Kidney tubule cell (primary cell): Measurements from ENCODE around the gene RAB12.
"Not testable (repeated sequence)": the region's sequence is repeated elsewhere in the genome, so short reads cannot be mapped to it uniquely, and the experiment has no call there.

Source experiments
- DNase-seq: peaks from one replicate; pipeline ENCODE4 v3.0.0-alpha.2; 2018; ENCODE audit warnings: low spot score

RAB12 gene

GRCh38 chr18:8611916-8612576 is 2.8 kb downstream of the RAB12 start:
- DNase-seq: peak; percentile 22

- no peak for DNase-seq
Measured at GRCh38 chr18:8614875-8615274, 5.6 kb downstream of the RAB12 start.

GRCh38 chr18:8615397-8616027 is 6.3 kb downstream of the RAB12 start:
- DNase-seq: peak; percentile 66

GRCh38 chr18:8616028-8616401 is 6.8 kb downstream of the RAB12 start:
- peak; percentile 33 for DNase-seq

DNA sequence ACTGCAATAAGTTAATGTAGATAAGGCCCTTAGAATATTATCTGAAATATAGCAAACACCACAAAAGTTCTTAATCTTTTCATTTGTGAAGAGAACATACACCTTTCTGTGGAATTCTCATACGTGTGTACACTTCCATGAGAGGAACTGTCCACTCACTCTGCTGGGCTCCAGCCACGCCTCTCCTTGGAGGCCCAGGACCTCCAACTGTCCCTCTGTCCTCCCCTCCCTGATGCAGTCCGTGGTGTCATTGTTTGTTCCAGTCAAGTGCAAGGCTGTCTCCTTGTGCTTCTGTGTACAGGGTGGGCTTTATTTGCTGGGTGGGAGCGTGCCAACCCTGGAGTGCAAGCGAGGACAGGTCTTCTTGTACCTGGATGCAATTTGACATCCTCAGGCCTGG is 8.7 kb downstream of the RAB12 start:
- no peak for DNase-seq

- DNase-seq: no peak
Measured at GRCh38 chr18:8619041-8619440, 9.8 kb downstream of the RAB12 start.

DNA sequence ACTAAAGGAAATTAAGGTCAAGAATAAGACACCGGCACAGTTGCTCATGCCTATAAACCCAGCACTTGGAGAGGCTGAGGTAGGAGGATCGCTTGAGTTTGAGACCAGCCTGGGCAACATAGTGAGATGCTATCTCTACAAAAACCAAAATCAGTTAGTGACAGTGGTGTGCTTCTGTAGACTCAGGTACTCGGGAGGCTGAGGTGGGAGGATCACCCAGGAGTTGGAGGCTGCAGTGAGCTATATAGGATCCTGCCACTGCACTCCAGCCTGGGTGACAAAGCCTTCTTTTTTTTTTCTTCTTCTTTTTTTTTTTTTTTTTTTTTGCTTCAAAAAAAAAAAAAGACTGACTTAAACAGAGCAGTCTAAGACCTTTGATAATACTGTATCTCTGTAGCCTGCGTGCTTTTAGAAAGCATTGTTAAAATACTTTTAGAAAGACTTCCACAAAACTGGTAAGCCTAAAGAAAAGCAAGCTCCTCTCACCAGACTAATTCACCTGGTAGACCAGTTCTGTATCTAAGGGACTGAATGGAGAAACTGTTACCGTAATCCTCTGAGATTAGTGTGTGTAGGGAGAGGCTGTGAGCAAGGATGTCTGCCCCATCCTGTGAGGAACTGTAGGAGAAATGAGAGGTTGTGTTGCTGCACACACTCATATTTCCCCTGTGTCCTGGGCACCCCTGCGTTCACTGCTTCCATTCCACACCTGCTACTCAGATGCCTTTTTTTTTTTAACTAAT is 10.8 kb downstream of the RAB12 start:
- no peak for DNase-seq

DNA sequence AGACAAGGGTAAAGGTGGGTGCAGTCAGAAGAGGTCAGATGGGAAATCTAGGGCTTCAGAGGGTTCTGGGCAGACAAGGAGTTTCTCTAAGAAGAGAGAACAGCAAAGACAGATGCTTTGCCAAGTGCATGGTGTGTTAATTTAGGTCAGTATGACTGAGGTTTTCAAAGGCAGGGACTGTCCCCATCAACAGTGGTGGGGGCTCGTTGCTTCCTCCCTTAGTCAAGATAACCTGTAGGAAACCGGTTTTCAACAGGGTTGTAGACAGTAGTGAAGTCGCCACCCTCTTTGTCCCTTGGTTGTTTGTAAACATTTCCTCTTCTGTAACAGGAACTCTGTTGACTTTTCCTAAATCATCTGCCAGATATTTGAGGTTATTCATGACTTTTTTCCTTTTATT is 11.6 kb downstream of the RAB12 start:
- DNase-seq: no peak

GRCh38 chr18:8622625-8623024 is 13.4 kb downstream of the RAB12 start:
- DNase-seq: not testable (repeated sequence)

- peak; percentile 69 for DNase-seq
Measured at GRCh38 chr18:8623549-8624106, 14.4 kb downstream of the RAB12 start.

GRCh38 chr18:8625461-8626092 is 16.3 kb downstream of the RAB12 start:
- no peak for DNase-seq

GRCh38 chr18:8626414-8627106 is 17.3 kb downstream of the RAB12 start:
- no peak for DNase-seq

- no peak for DNase-seq
Measured at GRCh38 chr18:8627107-8627472, 17.9 kb downstream of the RAB12 start.

- DNase-seq: no peak
Measured at GRCh38 chr18:8627540-8627939, 18.3 kb downstream of the RAB12 start.

DNA sequence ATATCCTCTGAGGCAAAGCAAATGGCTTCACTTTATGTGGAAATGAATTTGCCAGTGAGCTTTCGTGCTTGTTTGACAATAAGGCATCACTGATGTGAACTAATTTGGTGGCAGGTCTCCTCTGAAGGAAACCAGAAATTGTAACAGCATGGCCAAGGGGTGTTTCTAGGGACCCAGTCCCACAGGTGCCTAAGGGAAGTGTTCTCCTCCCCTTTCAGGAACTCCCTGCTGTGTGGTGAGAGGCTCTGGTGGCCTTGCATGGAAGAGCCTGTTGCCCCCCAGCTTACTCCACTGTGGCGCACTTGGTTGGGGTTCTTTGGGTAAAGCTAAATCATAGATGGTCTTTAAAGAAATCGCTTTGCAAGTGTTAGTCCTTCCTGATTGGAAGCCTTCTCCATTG is 20.4 kb downstream of the RAB12 start:
- DNase-seq: no peak

GRCh38 chr18:8630546-8630945 is 21.3 kb downstream of the RAB12 start:
- DNase-seq: no peak

- DNase-seq: no peak
Measured at GRCh38 chr18:8631265-8631664, 22.0 kb downstream of the RAB12 start.

- DNase-seq: no peak
Measured at GRCh38 chr18:8632386-8632785, 23.1 kb downstream of the RAB12 start.

- no peak for DNase-seq
Measured at GRCh38 chr18:8634508-8634907, 25.3 kb downstream of the RAB12 start.

DNA sequence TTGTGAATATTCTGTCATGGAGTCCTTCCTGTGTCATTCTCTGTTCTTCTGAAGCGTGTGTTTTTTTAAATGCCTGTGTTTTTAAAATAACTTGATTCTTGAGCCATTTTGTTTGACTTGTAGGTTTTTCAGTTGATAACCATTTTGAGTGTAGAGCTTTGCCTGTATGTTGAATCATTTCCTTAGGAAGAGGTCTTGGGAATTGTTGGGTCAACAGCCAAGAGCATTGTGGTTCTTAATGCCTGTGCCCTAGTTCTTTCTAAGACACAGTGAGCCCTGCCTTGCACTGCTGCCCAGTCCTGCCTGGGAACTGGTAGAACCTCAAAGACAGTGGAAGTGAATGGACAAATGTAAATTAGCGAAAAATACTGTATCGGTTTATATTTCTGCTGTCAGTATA is 25.9 kb downstream of the RAB12 start:
- no peak for DNase-seq

DNA sequence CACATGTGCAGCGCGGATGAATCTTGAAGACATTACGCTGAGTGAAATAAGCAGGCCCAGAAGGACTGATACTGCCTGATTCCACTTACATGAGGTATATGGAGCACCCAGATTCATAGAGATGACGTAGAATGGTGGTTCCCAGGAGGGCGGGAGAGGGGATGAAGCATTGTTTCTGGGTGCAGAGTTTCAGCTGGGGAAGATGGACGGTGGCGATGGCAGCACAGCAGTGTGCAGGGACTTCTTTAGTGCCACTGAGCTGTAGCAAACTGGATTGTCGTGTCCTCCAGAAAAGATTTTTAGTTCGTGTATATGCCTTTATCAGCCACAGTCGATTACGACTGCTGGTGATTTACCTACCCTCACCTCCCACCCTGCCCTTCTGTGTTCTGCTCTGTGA is 30.5 kb downstream of the RAB12 start:
- no peak for DNase-seq

GRCh38 chr18:8643326-8643878 is 34.2 kb downstream of the RAB12 start:
- DNase-seq: no peak
